ENCODE results near the gene PHYKPL. TPM values are rescaled to one million over a fixed set of nuclear protein-coding genes. Genes with fewer than 3 reads are reported as not detected.
"Not testable (repeated sequence)": the region's sequence is repeated elsewhere in the genome, so short reads cannot be mapped to it uniquely, and the experiment has no call there.

PHYKPL gene
- total RNA-seq, 1 donor from 2014 or later = 55.7 TPM

DNA sequence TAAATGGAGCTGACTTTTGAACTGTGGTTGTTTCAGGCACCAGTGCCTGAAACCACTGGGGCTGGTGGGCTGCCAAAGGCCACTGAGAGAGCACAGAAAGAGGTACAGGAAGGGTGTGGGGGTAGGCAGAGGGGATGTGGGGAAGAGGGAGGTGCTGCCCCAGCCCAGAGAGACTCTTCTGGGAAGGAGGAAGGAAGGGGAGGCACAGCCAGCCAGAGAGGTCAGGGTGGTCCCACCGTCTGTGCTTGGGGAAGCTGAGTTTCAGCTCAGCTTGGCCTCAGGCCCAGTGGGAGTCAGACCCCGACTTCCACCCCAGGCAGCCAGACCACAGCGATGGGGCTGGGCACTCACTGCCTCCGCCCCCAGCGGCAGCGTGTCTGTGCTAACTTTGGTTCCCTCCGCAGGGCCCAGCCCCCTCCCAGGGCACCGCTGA is 8.6 kb upstream of the PHYKPL start:
- Mint-ChIP-seq H3K4me3 (no peak overlapping the region), H3K4me1 (peaks cover 4% of the 10 kb centered on the region), H3K9me3 (no peaks in the 10 kb centered on the region), H3K27me3 (ENCODE audit: low read depth) (peaks cover 3% of the 10 kb centered on the region), H3K36me3 (ENCODE audit: low read depth) (no peaks in the 10 kb centered on the region), H3K27ac (ENCODE audit: unreplicated experiment) (peak overlapping the region; percentile 67)
- DNase-seq (ENCODE audit: low read depth, low spot score) = no peak
- TF ChIP-seq, protein P1, sequence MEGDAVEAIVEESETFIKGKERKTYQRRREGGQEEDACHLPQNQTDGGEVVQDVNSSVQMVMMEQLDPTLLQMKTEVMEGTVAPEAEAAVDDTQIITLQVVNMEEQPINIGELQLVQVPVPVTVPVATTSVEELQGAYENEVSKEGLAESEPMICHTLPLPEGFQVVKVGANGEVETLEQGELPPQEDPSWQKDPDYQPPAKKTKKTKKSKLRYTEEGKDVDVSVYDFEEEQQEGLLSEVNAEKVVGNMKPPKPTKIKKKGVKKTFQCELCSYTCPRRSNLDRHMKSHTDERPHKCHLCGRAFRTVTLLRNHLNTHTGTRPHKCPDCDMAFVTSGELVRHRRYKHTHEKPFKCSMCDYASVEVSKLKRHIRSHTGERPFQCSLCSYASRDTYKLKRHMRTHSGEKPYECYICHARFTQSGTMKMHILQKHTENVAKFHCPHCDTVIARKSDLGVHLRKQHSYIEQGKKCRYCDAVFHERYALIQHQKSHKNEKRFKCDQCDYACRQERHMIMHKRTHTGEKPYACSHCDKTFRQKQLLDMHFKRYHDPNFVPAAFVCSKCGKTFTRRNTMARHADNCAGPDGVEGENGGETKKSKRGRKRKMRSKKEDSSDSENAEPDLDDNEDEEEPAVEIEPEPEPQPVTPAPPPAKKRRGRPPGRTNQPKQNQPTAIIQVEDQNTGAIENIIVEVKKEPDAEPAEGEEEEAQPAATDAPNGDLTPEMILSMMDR (conservative IDR thresholded peaks at IDR 0.05) = no peak

DNA sequence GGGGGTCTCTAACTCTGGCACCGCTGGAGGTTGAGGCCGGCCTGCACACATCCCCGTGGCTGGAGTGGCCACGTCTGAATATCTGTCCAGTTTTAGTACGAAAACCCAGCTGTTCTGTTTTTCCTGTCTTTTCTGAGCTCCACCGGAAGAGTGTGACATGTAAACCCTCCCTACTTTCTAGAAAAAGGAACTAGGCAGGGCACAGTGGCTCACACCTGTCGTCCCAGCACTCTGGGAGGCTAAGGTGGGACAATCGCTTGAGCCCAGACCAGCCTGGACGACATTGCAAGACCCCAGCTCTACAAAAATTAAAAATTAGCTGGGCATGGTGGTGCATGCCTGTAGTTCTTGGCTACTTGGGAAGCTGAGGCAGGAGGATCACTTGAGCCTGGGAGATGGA is 8.2 kb upstream of the PHYKPL start:
- TF ChIP-seq, protein P1 (conservative IDR thresholded peaks at IDR 0.05) = no peak
- no peak overlapping the region for H3K4me3 Mint-ChIP-seq
- no peaks in the 10 kb centered on the region for H3K9me3 Mint-ChIP-seq
- H3K27ac Mint-ChIP-seq (ENCODE audit: unreplicated experiment) = no peak overlapping the region
- H3K36me3 Mint-ChIP-seq (ENCODE audit: low read depth) = no peaks in the 10 kb centered on the region
- H3K27me3 Mint-ChIP-seq (ENCODE audit: low read depth) = peaks cover 3% of the 10 kb centered on the region
- H3K4me1 Mint-ChIP-seq = peaks cover 4% of the 10 kb centered on the region
- no peak for DNase-seq (ENCODE audit: low read depth, low spot score)

DNA sequence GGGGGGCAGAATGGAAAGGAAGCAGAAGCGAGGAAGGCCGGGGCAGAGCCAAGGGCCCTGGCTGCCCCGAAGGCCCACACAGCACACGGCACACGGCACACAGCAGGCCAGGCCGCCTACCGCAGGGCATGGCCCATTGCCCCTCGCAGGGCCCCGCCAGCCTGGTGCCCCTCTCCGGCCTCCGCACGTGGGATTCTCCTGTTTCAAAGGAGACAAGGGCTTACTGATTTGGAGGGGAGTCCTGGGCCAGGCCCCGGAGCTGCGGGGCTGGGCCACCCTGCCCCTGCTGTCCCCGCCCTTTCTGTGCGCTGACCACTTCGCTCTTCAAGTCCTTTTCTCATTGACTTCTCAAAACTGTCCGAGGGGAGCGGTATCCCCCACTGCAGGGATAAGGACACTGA is 7.7 kb upstream of the PHYKPL start:
- Mint-ChIP-seq H3K4me1 (peaks cover 4% of the 10 kb centered on the region), H3K27ac (ENCODE audit: unreplicated experiment) (no peak overlapping the region), H3K9me3 (no peaks in the 10 kb centered on the region), H3K4me3 (no peak overlapping the region), H3K36me3 (ENCODE audit: low read depth) (no peaks in the 10 kb centered on the region), H3K27me3 (ENCODE audit: low read depth) (peaks cover 3% of the 10 kb centered on the region)
- TF ChIP-seq, protein P1 (conservative IDR thresholded peaks at IDR 0.05) = no peak
- DNase-seq (ENCODE audit: low read depth, low spot score) = no peak

DNA sequence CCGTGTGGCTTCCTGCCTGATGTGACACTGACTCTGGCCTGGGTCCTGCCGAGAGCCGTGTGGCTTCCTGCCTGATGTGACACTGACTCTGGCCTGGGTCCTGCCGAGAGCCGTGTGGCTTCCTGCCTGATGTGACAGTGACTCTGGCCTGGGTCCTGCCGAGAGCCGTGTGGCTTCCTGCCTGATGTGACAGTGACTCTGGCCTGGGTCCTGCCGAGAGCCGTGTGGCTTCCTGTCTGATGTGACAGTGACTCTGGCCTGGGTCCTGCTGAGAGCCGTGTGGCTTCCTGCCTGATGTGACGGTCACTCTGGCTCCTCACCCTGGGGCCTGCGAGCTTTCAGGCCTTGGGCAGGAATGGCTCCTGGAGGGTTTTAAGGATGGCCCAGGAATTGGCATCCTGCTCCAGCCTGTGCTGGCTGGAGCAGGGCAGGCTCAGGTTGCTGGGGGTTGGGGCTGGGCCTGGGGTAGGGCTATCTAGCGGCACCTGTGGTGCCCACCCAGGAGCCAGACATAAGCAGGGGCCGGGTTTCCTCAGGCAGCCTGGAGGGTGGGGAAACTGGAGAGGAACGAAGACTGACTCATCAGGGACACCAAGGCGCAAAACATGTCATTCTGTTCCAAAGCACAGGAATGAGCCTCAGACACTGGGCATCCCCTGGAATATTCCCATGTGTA is 7.2 kb upstream of the PHYKPL start:
- not testable (repeated sequence) for H3K4me1 Mint-ChIP-seq; H3K36me3 Mint-ChIP-seq (ENCODE audit: low read depth); DNase-seq (ENCODE audit: low read depth, low spot score); H3K27me3 Mint-ChIP-seq (ENCODE audit: low read depth); H3K9me3 Mint-ChIP-seq; H3K4me3 Mint-ChIP-seq; H3K27ac Mint-ChIP-seq (ENCODE audit: unreplicated experiment)

DNA sequence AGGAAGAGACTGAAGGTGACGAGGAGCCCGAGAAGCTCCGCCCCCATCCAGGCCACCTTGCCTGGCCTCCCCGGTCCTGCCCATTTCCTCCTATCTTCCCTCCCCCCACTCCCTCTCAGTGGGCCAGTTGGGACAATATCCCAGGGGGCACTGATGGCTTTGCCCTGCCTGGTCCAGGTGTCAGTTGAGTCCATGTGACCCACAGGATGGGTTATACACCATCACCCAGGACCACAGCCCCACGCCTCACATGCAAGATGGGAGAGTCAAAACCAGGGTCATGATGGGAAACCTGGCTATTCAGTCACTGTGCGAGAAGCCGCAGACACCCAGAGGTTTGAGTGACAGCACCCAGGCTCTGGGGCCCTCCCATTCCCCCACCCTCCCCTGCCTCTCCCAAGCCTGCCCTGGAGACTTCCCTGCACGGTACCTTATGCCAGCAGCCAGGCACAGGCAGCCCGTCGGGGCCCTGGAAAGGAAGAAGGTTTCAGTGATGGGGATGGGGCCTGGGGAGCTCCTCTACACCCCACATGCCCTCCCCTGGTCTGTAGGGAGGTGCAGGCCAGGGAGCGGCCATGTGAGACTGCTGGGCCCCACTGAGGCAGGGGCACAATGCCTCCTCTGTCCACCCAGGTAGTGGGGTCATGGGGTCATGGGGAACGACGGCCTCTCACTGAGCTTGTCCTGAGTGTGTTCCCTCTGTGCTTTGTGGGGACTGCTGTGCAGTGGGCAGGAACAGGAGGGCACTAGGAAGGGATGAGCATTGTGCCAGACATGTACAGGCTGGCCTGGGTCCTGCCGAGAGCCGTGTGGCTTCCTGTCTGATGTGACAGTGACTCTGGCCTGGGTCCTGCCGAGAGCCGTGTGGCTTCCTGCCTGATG is 6.3 kb upstream of the PHYKPL start:
- TF ChIP-seq, protein P1 (conservative IDR thresholded peaks at IDR 0.05) = no peak
- no peak overlapping the region for H3K27ac Mint-ChIP-seq (ENCODE audit: unreplicated experiment)
- peaks cover 10% of the 10 kb centered on the region for H3K4me1 Mint-ChIP-seq
- peaks cover 7% of the 10 kb centered on the region for H3K27me3 Mint-ChIP-seq (ENCODE audit: low read depth)
- no peaks in the 10 kb centered on the region for H3K9me3 Mint-ChIP-seq
- no peak overlapping the region for H3K4me3 Mint-ChIP-seq
- no peak for DNase-seq (ENCODE audit: low read depth, low spot score)
- no peaks in the 10 kb centered on the region for H3K36me3 Mint-ChIP-seq (ENCODE audit: low read depth)

DNA sequence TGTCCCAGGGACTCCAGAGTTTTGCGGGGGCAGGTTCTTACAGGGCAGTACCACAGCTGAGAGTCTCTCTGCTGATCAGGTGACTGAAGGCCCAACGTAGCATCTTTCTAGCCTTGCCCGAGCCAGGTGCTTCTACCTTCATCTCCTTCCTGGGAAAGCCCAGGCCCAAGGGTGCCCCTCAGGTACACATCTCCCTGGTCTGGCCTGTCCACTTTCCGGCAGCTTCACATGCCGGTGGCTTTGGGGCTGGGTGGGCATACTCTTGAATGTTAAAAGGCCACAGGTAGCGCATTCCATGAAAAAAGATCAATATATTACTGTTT is 5.7 kb upstream of the PHYKPL start:
- H3K27ac Mint-ChIP-seq (ENCODE audit: unreplicated experiment) = peak overlapping the region; percentile 57
- no peak for DNase-seq (ENCODE audit: low read depth, low spot score)
- no peak overlapping the region for H3K4me3 Mint-ChIP-seq
- TF ChIP-seq, protein P1 (conservative IDR thresholded peaks at IDR 0.05) = no peak
- no peaks in the 10 kb centered on the region for H3K9me3 Mint-ChIP-seq
- H3K4me1 Mint-ChIP-seq = peaks cover 10% of the 10 kb centered on the region
- H3K27me3 Mint-ChIP-seq (ENCODE audit: low read depth) = peaks cover 7% of the 10 kb centered on the region
- no peaks in the 10 kb centered on the region for H3K36me3 Mint-ChIP-seq (ENCODE audit: low read depth)
